ENCODE measurements around the gene SP2. TPM values are rescaled to one million over a fixed set of nuclear protein-coding genes. Genes with fewer than 3 reads are reported as not detected.
A peak's percentile ranks its signal among the peaks of the same experiment; 100 is the strongest.

SP2 gene
- total RNA-seq, 2 donors from 2014 or later = 27.6 to 33.5 TPM

DNA sequence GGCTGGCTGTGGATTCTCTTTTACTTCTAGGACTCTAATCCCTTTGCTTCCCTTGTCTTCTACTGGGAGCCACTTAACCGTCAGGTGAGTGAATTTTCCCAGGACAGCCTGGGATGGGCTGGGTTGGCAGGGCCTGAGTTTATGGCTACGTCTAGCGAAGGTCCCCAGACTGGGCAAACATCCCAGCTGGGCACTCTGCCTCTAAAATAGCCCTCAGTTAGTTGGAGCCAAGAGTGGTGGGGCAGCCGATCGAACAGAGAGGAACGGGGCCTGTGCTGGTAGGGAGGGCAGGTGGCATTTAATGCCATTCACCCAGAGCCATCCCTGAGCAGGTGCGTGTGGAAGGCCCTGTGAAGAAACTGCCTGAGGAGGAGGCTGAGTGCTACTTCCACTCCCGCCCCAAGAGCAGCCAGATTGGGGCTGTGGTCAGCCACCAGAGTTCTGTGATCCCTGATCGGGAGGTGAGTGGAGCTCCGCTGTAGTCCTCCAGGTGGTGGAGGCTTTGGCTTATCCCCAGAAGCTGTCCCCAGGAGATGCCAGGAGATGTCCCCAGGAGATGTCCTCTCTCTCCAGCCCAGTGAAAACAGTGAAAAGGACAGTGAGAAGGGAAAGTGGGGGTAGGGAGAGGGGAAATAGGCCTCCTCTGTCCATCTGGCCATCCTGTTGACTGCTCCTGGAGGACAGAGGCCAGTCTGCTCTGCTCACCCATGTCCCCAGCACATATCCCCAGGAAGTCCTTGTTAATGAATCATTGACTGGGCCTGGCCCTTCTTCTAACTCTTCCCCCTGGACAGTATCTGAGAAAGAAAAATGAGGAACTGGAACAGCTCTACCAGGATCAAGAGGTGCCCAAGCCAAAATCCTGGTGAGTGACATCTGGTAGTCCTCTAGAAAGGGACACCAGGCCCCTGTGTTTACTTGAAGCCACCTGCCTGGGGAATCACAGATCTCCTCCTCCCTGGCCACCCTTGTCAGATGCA is 49.8 kb downstream of the SP2 start:
- peaks cover 2 to 4% of the 10 kb centered on the region in 2 donors for H3K9me3 Mint-ChIP-seq
- H3K27me3 Mint-ChIP-seq (ENCODE audit: low read depth) = no peaks in the 10 kb centered on the region
- DNase-seq (no peak), ATAC-seq (replicated peaks in 1 of 2) (no peak)
- H3K4me3 Mint-ChIP-seq = peak overlapping the region; percentile 14 to 22
- H3K4me1 Mint-ChIP-seq (ENCODE audit: low read depth) = peaks cover 80% of the 10 kb centered on the region
- peaks cover 4 to 7% of the 10 kb centered on the region in 2 donors for H3K36me3 Mint-ChIP-seq (ENCODE audit: insufficient read depth in 2 of 2)
- peak overlapping the region; percentile 13 for H3K27ac Mint-ChIP-seq

DNA sequence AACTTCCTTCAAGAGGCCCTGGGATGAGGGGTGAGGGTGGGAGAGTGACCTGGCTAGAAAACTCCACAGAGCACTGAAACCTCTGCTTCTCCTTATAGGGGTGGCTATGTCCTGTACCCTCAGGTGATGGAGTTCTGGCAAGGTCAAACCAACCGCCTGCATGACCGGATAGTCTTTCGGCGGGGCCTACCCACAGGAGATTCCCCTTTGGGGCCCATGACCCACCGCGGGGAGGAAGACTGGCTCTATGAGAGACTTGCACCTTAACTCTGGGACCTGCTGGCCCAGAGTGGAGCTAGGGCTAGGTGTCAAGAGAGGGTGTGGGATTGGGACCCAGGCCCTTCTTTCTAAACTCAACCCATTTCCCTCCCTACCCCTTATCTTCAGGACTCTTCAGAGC is 50.5 kb downstream of the SP2 start:
- no peaks in the 10 kb centered on the region for H3K27me3 Mint-ChIP-seq (ENCODE audit: low read depth)
- no peak overlapping the region for H3K4me3 Mint-ChIP-seq
- H3K36me3 Mint-ChIP-seq (ENCODE audit: insufficient read depth in 2 of 2) = peaks cover 2 to 4% of the 10 kb centered on the region in 2 donors
- no peaks in the 10 kb centered on the region for H3K9me3 Mint-ChIP-seq
- peak overlapping the region; percentile 91 for H3K27ac Mint-ChIP-seq
- DNase-seq = no peak
- peaks cover 74% of the 10 kb centered on the region for H3K4me1 Mint-ChIP-seq (ENCODE audit: low read depth)
- ATAC-seq (replicated peaks in 1 of 2) = peak; percentile 2 to 7

DNA sequence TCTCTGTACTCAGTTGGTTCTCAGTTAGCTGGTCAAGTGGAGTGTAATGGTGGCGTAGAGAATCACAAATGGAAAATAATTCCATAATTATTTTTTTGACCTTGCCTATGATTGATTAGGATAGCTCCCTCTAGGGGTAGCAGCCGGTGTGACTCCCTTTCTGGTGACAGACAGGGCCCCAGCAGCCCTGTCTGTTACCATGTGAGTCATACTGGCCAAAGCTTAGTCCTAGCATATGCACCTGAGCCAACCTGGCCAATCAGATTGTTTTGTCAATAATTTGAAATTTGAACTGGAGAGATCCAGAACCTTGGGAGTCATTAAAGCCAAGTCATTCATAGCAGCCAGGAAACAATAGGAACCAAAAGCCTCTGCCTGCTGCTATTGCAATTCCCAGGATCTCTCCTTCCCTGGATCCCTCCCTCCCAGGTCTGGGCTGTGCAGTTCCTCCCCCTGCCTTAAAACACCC is 50.9 kb downstream of the SP2 start:
- Mint-ChIP-seq H3K27me3 (ENCODE audit: low read depth) (no peaks in the 10 kb centered on the region), H3K4me3 (no peak overlapping the region), H3K27ac (peak overlapping the region; percentile 91), H3K36me3 (ENCODE audit: insufficient read depth in 2 of 2) (peaks cover 2% of the 10 kb centered on the region in 2 donors), H3K4me1 (ENCODE audit: low read depth) (peaks cover 70% of the 10 kb centered on the region), H3K9me3 (no peaks in the 10 kb centered on the region)
- DNase-seq (peak; percentile 77 to 83), ATAC-seq (replicated peaks in 1 of 2) (peak; percentile 88 to 89)

DNA sequence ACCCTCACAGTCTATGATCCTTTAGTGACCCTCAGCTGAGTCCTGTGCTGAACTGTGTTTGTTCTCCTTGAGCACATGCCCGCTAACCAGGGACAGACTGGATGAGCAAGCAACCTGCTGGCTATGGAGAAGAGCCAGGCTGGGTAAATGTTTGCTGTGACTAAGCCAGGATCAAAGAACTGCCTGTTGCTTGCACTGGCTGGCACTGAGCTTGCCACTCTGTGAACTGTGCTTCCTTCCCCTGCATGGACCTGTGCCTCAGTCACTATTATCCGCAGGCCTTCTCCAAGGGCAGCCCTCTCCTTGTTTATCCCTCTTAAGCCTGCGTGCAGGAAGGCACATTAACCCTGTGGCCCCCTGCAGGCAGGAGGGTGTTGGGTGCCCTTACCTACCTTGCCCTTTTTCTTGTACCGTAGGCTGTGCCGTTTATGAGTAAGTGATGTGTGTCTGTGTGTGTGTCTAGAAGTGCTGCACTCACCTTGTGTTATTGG is 52.7 kb downstream of the SP2 start:
- no peak for DNase-seq
- Mint-ChIP-seq H3K9me3 (no peaks in the 10 kb centered on the region), H3K4me3 (no peak overlapping the region), H3K4me1 (ENCODE audit: low read depth) (peaks cover 52% of the 10 kb centered on the region), H3K27ac (no peak overlapping the region), H3K27me3 (ENCODE audit: low read depth) (no peaks in the 10 kb centered on the region), H3K36me3 (ENCODE audit: insufficient read depth in 2 of 2) (peaks cover 2% of the 10 kb centered on the region in 2 donors)
- ATAC-seq (replicated peaks in 1 of 2) = peak; percentile 14 to 17

DNA sequence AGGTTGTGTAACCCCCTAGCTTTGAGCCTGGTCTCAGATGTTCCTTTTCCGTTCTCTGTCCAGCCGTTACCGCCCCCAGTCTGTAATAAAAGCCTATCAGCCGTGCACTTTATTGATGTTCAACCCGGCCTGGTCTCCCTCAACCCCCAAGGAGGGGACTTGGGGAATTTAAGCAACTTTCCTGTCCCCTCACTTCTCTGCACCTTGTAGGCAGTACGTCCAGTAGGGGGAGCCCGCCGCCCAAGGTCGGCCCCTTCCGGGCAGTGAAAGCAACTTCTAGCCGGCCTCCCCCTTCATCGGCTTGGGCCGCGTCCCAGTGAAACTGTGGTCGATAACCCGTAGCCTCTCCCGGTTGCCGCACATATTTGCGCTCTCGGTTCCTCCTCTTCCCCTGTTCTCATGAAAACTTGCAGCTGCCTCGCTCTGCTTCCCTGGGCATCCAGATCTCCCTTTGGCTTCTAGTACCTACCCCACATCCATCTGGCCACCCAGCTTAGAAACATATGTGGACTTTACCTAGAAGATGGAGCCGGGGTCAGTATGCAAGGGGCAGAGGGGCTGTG is 53.2 kb downstream of the SP2 start:
- H3K27me3 Mint-ChIP-seq (ENCODE audit: low read depth) = no peaks in the 10 kb centered on the region
- no peaks in the 10 kb centered on the region for H3K9me3 Mint-ChIP-seq
- DNase-seq (peak; percentile 90 to 92), ATAC-seq (replicated peaks in 1 of 2) (peak; percentile 76 to 77)
- peaks cover 2% of the 10 kb centered on the region in 2 donors for H3K36me3 Mint-ChIP-seq (ENCODE audit: insufficient read depth in 2 of 2)
- peak overlapping the region; percentile 57 to 76 for H3K4me3 Mint-ChIP-seq
- H3K27ac Mint-ChIP-seq = no peak overlapping the region
- peaks cover 48% of the 10 kb centered on the region for H3K4me1 Mint-ChIP-seq (ENCODE audit: low read depth)

DNA sequence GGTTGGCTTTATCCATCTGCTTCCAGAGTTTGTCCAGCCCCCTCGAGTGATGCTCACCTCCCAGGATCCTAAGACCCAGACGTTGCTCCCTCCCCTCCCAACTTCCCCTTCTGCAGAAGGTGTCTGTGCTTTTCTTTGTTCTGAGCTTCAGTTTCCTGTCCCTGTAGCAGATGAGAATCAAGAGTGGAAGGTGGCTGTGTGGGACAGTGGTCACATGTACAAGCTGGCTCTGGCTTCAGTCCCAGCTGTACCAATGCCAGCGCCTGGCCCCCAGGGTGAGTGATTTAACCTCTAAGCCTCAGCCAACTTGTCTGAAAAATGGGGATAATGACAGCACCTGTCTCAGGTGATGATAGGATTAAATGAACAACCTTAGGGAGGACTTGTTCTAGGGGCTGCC is 53.9 kb downstream of the SP2 start:
- Mint-ChIP-seq H3K27me3 (ENCODE audit: low read depth) (no peaks in the 10 kb centered on the region), H3K36me3 (ENCODE audit: insufficient read depth in 2 of 2) (peaks cover 2% of the 10 kb centered on the region in 2 donors), H3K4me3 (peak overlapping the region; percentile 57 to 76), H3K4me1 (ENCODE audit: low read depth) (peaks cover 41% of the 10 kb centered on the region), H3K9me3 (no peaks in the 10 kb centered on the region), H3K27ac (no peak overlapping the region)
- ATAC-seq (replicated peaks in 1 of 2) (no peak), DNase-seq (no peak)

DNA sequence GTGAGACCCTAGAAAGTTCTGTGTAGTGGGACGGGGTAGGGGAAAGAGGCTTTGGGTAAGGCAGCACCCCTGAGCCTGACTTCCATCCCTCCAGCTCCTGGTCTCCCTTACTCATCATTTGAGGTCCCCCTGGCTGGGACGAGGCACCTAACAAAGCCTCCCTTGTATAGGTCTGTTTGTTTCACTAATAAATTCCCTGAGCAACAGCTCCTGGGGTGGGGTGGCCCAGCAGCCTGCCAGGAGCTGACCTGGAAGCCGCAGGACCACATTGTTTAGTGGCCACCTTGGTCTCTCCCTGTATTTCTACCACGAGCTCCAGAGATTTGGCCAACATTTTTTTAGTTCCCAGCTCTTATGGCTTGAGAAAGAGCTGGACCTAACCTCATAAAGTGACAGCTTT is 54.4 kb downstream of the SP2 start:
- no peak overlapping the region for H3K4me3 Mint-ChIP-seq
- H3K27ac Mint-ChIP-seq = no peak overlapping the region
- DNase-seq = no peak
- no peak for ATAC-seq (replicated peaks in 1 of 2)
- peaks cover 2% of the 10 kb centered on the region in 2 donors for H3K36me3 Mint-ChIP-seq (ENCODE audit: insufficient read depth in 2 of 2)
- peaks cover 36% of the 10 kb centered on the region for H3K4me1 Mint-ChIP-seq (ENCODE audit: low read depth)
- H3K9me3 Mint-ChIP-seq = no peaks in the 10 kb centered on the region
- H3K27me3 Mint-ChIP-seq (ENCODE audit: low read depth) = no peaks in the 10 kb centered on the region

DNA sequence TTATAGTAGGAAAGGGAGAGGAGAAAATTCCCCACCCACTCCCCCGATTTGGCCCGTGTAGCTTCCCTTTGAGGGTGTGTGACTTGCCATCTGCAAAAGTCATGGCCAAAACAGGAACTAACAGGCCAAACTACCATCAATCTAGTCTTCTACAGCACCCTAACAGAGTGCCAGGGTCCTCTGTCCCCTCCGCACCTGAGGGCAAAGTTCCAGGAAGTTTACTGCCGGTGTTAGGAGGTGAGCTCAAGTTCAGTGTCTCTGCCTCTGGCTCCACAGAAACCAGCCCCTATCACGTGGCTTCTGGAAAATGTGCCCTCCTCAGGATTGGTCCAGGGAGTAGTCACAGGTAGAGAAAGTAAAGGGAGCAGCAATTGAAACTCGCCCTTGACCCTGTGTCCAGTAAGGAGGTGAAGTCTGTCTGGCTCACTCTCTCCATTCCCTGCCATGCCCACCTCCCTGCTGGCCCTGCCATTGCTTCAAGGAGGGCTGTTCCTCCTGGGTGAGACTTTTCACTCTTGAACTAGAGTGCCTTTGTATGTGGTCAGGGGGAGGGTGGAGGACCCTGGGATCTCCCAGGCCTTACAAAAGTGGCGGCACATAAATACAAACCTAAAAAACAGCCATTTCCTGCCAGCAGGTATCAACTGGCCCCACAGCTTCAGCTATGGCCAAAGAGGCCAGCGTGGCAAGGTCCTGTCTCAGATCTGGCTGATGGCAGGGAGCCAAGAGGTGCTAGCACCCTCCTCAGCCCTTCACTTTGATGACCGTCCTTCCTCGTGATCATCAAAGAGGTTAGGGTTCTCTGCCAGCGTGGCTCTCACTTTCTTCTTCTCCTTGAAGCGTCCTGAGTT is 56.4 kb downstream of the SP2 start:
- no peak overlapping the region for H3K27ac Mint-ChIP-seq
- no peak overlapping the region for H3K4me3 Mint-ChIP-seq
- peaks cover 0 to 2% of the 10 kb centered on the region in 2 donors for H3K36me3 Mint-ChIP-seq (ENCODE audit: insufficient read depth in 2 of 2)
- no peak for DNase-seq
- H3K4me1 Mint-ChIP-seq (ENCODE audit: low read depth) = peaks cover 17% of the 10 kb centered on the region
- H3K27me3 Mint-ChIP-seq (ENCODE audit: low read depth) = no peaks in the 10 kb centered on the region
- ATAC-seq (replicated peaks in 1 of 2) = no peak
- no peaks in the 10 kb centered on the region for H3K9me3 Mint-ChIP-seq

DNA sequence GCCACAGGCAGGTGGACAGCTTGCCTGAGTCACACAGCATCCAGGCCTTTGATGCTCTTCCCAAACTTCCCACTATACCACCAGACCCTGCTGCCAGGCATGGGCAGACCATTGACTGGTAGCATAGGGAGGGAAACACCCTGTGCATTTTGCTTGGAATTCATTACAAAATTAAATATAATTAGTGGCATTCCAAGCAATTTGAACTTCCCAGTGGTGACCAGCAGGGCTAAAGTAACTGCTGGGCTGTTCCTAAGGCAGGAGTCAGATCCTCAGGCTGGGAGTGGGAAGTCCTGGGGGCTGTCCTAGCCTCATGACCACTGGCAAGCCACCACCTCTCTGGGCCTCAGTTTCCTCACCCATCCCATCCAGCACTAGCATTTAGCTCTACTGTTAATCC is 57.9 kb downstream of the SP2 start:
- H3K9me3 Mint-ChIP-seq = no peaks in the 10 kb centered on the region
- ATAC-seq (replicated peaks in 1 of 2) = no peak
- no peak overlapping the region for H3K27ac Mint-ChIP-seq

DNA sequence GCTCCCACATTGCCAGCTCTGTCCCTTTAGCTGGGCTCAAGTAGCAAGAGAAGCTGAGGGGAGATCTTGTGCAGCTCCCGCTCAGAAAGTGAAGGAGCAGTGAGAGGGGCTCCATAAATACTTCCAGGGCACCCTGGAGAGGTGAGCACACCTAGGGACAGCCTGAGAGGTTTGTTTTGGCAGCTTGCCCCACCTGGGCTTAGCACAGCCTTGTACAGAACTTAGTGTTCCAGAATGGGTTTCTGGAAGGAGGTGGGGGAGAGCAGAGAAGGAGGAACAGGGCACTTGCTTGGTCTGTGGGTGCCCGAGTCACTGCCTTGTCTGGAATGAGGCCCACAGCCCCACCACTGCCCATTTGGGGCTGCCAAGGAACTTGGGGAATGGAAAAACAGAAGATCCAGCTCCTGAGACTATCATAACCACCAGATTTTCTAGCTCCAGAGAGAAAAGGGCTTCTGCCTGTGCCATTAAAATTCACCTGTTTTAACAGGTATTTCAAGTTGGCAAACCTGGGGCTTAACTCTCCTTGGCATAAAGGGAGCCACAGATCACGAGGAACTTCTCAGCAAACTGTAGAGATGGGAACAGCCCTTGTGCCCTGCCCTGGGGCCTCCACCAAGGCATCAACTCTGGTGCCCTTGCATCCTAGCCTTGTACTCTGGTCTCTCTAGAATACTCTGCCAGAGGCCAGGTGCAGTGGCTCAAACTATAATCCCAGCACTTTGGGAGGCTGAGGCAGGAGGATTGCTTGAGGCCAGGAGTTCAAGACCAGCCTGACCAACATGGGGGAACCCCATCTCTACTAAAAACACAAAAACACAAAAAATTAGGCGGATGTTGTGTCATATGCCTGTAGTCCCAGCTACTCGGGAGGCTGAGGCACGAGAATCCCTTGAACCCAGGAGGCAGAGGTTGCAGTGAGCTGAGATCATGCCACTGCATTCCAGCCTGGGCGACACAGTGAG is 59.7 kb downstream of the SP2 start:
- Mint-ChIP-seq H3K27ac (no peak overlapping the region), H3K4me3 (no peak overlapping the region), H3K9me3 (no peaks in the 10 kb centered on the region), H3K27me3 (ENCODE audit: low read depth) (no peaks in the 10 kb centered on the region), H3K36me3 (ENCODE audit: insufficient read depth in 2 of 2) (no peaks in the 10 kb centered on the region), H3K4me1 (ENCODE audit: low read depth) (no peaks in the 10 kb centered on the region)
- DNase-seq = no peak
- ATAC-seq (replicated peaks in 1 of 2) = no peak

More for the DNA sequence above, 57.9 kb downstream of the SP2 start:
- Mint-ChIP-seq H3K4me3 (no peak overlapping the region), H3K27me3 (ENCODE audit: low read depth) (no peaks in the 10 kb centered on the region), H3K36me3 (ENCODE audit: insufficient read depth in 2 of 2) (peaks cover 0 to 2% of the 10 kb centered on the region in 2 donors), H3K4me1 (ENCODE audit: low read depth) (peaks cover 13% of the 10 kb centered on the region)
- DNase-seq = no peak

DNA sequence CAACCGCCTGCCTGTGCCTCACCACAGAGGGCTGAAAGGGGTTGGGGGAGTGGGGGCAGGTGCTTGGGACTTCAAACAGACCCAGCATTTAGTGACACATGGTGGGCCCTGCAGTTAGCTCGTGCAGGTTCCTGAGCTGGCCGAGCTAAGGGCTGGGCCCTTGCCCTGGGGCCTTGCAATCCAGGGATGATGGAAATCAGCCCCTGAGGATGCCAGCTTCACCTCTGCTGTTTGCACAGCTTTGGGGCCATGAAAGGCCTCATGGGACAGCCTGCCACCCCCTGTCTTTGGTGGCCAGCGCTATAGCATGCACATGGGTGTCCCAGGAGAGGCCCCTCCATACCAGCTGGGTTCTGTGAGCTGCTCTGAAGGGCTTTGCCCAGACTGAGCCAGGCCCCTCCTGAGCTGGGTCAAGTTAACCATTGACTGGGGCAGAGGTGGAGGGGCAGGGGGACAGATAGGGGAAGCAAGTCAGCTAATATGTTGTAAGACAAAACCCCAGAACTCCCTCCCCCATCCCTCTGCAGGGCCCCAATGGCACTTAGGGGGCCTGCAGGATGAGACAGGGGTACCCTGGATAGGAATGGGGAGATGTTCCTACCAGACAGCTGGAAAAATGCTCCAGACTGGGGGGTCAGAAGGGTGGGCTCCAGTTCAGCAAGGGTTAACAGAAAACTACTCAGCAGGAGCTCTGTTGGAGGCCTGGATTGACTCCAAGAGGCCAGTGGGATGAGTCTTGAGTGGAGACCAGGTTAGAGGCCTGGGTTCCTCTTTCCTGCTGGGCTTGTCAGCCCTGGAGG is 61.0 kb downstream of the SP2 start:
- no peaks in the 10 kb centered on the region for H3K9me3 Mint-ChIP-seq
- DNase-seq = no peak

More for the DNA sequence above, 61.0 kb downstream of the SP2 start:
- H3K27ac Mint-ChIP-seq = no peak overlapping the region
- H3K36me3 Mint-ChIP-seq (ENCODE audit: insufficient read depth in 2 of 2) = no peaks in the 10 kb centered on the region
- H3K4me1 Mint-ChIP-seq (ENCODE audit: low read depth) = no peaks in the 10 kb centered on the region
- ATAC-seq (replicated peaks in 1 of 2) = no peak
- no peak overlapping the region for H3K4me3 Mint-ChIP-seq
- H3K27me3 Mint-ChIP-seq (ENCODE audit: low read depth) = no peaks in the 10 kb centered on the region

All from activated T-cell treated with anti-CD3 and anti-CD28 coated beads, Interleukin-2, amount 50 U/mL, for 72 hours (primary cell).